Mammary epithelial cell (primary cell): ENCODE data around the gene TMEM132C.

ENCODE experiments used
- EZH2 ChIP-seq: IDR thresholded peaks from 2 replicates; pipeline ENCODE4 v1.6.1; 2012; ENCODE audit warnings: low read length, inconsistent platforms, borderline replicate concordance
- TF ChIP-seq, protein P1 (sequence below), 2 donors: IDR thresholded peaks in 1 of 2; conservative IDR thresholded peaks in 1 of 2; 2 replicates each; pipeline ENCODE4 v1.5.1; 2011 to 2012; ENCODE audit warnings: inconsistent platforms in 2 of 2, low read length in 2 of 2, mild to moderate bottlenecking in 2 of 2, control low read depth in 1 of 2, low read depth in 1 of 2; ENCODE audit not compliant: insufficient read depth in 1 of 2; ENCODE audit errors: extremely low read depth in 1 of 2

DNA sequence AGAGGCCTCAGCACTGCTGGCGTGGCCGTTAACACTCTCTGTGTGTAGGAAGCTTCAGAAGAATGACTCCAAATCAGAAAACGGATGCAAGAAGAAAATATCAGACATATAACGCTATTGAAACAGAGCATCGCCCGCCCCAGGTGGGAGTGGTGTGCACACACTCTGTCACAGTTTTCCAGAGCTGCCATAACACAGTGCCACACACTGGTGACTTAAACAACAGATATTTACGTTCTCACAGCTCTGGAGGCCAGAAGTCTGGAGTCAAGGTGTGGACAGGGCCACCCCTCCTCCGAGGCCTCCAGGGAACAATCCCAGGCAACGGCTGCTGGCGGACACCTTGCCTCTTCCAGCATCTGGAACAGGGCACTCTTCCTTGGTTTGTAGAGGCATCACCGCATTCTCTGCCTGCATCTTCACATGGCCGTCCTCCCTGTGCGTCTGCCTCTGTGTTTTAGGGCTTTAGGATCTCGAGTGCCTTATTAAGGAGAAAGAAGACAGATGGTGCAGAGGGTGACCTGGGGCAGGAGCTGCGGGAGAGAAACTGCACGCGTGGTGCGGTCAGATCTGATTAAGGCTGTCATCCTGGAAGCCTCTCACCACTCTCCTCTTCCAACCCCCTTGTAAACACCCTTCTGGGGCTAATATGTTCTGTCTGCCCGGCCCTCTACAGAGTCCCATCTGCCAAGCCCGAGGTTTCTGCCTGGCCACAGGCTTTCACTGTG lies 415.7 kb downstream of the TMEM132C start:
- TF ChIP-seq, protein P1, sequence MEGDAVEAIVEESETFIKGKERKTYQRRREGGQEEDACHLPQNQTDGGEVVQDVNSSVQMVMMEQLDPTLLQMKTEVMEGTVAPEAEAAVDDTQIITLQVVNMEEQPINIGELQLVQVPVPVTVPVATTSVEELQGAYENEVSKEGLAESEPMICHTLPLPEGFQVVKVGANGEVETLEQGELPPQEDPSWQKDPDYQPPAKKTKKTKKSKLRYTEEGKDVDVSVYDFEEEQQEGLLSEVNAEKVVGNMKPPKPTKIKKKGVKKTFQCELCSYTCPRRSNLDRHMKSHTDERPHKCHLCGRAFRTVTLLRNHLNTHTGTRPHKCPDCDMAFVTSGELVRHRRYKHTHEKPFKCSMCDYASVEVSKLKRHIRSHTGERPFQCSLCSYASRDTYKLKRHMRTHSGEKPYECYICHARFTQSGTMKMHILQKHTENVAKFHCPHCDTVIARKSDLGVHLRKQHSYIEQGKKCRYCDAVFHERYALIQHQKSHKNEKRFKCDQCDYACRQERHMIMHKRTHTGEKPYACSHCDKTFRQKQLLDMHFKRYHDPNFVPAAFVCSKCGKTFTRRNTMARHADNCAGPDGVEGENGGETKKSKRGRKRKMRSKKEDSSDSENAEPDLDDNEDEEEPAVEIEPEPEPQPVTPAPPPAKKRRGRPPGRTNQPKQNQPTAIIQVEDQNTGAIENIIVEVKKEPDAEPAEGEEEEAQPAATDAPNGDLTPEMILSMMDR (conservative IDR thresholded peaks at IDR 0.05 in 1 of 2, IDR thresholded peaks at IDR 0.05 in 1 of 2; ENCODE audit: extremely low read depth in 1 of 2, insufficient read depth in 1 of 2, low read depth in 1 of 2, low read length in 2 of 2): no peak
- no peak for TF ChIP-seq EZH2
